ENCODE results near the gene FUT4. TPM values are rescaled to one million over a fixed set of nuclear protein-coding genes. Genes with fewer than 3 reads are reported as not detected.

FUT4 gene
- total RNA-seq, 4 donors from 2014 or later: 0.92 to 1.9 (median 1.5) TPM

- intact Hi-C loops (cut with DNase I; ENCODE audit: low total_unique reads): no loop called here
- TF ChIP-seq CTCF (IDR thresholded peaks at IDR 0.05 in 4 of 5, conservative IDR thresholded peaks at IDR 0.05 in 1 of 5) (no peak), POLR2A (IDR thresholded peaks at IDR 0.05) (no peak)
- Histone ChIP-seq H3K9me3 (no peaks in the 10 kb centered on the region), H3K4me1 (peaks cover 0 to 10% of the 10 kb centered on the region in 2 donors), H3K27ac (no peak overlapping the region), H3K36me3 (no peaks in the 10 kb centered on the region), H3K4me3 (peak overlapping the region; percentile 70 to 86 (median 82)), H3K27me3 (no peaks in the 10 kb centered on the region)
- no peak for ATAC-seq
- in situ Hi-C loops (cut with MboI; ENCODE audit: low sequenced_read_pairs in 4 of 4): no loop called here
- no peak for DNase-seq
Measured at GRCh38 chr11:94545264-94546161, 1.8 kb downstream of the FUT4 start.

- no peak for DNase-seq
- H3K36me3 ChIP-seq: no peaks in the 10 kb centered on the region
- TF ChIP-seq CTCF (IDR thresholded peaks at IDR 0.05 in 4 of 5, conservative IDR thresholded peaks at IDR 0.05 in 1 of 5) (no peak), POLR2A (IDR thresholded peaks at IDR 0.05) (no peak)
- no peak overlapping the region for H3K4me3 ChIP-seq
- no peaks in the 10 kb centered on the region for H3K27me3 ChIP-seq
- in situ Hi-C loops (cut with MboI; ENCODE audit: low sequenced_read_pairs in 4 of 4) (no loop called here), intact Hi-C loops (cut with DNase I; ENCODE audit: low total_unique reads) (no loop called here)
- ATAC-seq: no peak
- H3K4me1 ChIP-seq: peaks cover 0 to 10% of the 10 kb centered on the region in 2 donors
- H3K27ac ChIP-seq: no peak overlapping the region
- H3K9me3 ChIP-seq: no peaks in the 10 kb centered on the region
Measured at GRCh38 chr11:94546162-94546470, 2.4 kb downstream of the FUT4 start.

GRCh38 chr11:94546886-94547285 lies 3.2 kb downstream of the FUT4 start:
- Histone ChIP-seq H3K27ac (no peak overlapping the region), H3K4me3 (no peak overlapping the region), H3K27me3 (no peaks in the 10 kb centered on the region), H3K9me3 (no peaks in the 10 kb centered on the region), H3K4me1 (peaks cover 0 to 10% of the 10 kb centered on the region in 2 donors), H3K36me3 (no peaks in the 10 kb centered on the region)
- DNase-seq (no peak), ATAC-seq (no peak)
- intact Hi-C loops (cut with DNase I; ENCODE audit: low total_unique reads) (no loop called here), in situ Hi-C loops (cut with MboI; ENCODE audit: low sequenced_read_pairs in 4 of 4) (no loop called here)
- TF ChIP-seq POLR2A (IDR thresholded peaks at IDR 0.05) (no peak), CTCF (IDR thresholded peaks at IDR 0.05 in 4 of 5, conservative IDR thresholded peaks at IDR 0.05 in 1 of 5) (no peak)

- DNase-seq (no peak), ATAC-seq (no peak)
- Histone ChIP-seq H3K4me1 (peaks cover 0 to 6% of the 10 kb centered on the region in 2 donors), H3K4me3 (no peak overlapping the region), H3K36me3 (no peaks in the 10 kb centered on the region), H3K27me3 (no peaks in the 10 kb centered on the region), H3K27ac (no peak overlapping the region), H3K9me3 (no peaks in the 10 kb centered on the region)
- intact Hi-C loops (cut with DNase I; ENCODE audit: low total_unique reads) (no loop called here), in situ Hi-C loops (cut with MboI; ENCODE audit: low sequenced_read_pairs in 4 of 4) (no loop called here)
- no peak for TF ChIP-seq POLR2A (IDR thresholded peaks at IDR 0.05)
- no peak for TF ChIP-seq CTCF (IDR thresholded peaks at IDR 0.05 in 4 of 5, conservative IDR thresholded peaks at IDR 0.05 in 1 of 5)
Measured at GRCh38 chr11:94549146-94549545, 5.4 kb downstream of the FUT4 start.

All from gastrocnemius medialis (tissue), 4 donors.